Smooth muscle cell (in vitro differentiated cells): ENCODE results near the gene MPC2. TPM values are rescaled to one million over a fixed set of nuclear protein-coding genes. Genes with fewer than 3 reads are reported as not detected.

Experiments
- DNase-seq: peaks from one replicate; lab custom pipeline; 2025; ENCODE audit not compliant: unreplicated experiment; lab: John Stamatoyannopoulos, UW
- H2AFZ ChIP-seq: fragments of 200-600 bp; sonication (generic); 2 replicates; pipeline ENCODE4 v1.6.0; 2016; ENCODE audit warnings: antibody characterized with exemption, low read depth, mild to moderate bottlenecking
- H3F3A ChIP-seq: fragments of 200-600 bp; sonication (generic); 2 replicates; pipeline ENCODE4 v1.6.0; 2017; ENCODE audit warnings: antibody characterized with exemption, low read depth
- H3K27ac ChIP-seq: fragments of 200-600 bp; sonication (generic); 2 replicates; pipeline ENCODE4 v1.5.1; 2016; ENCODE audit warnings: low read depth, mild to moderate bottlenecking
- H3K27me3 ChIP-seq: fragments of 200-600 bp; sonication (generic); 2 replicates; pipeline ENCODE4 v1.6.1; 2016; ENCODE audit warnings: low read depth, mild to moderate bottlenecking
- H3K36me3 ChIP-seq: fragments of 200-600 bp; sonication (generic); 2 replicates; pipeline ENCODE4 v1.5.1; 2016; ENCODE audit warnings: low read depth
- H3K4me1 ChIP-seq: fragments of 200-600 bp; sonication (generic); 2 replicates; pipeline ENCODE4 v1.5.1; 2016; ENCODE audit warnings: low read depth
- H3K4me2 ChIP-seq: fragments of 200-600 bp; sonication (generic); 2 replicates; pipeline ENCODE4 v1.6.0; 2016; ENCODE audit warnings: mild to moderate bottlenecking
- H3K4me3 ChIP-seq: fragments of 200-600 bp; sonication (generic); 2 replicates; pipeline ENCODE4 v1.5.1; 2016; ENCODE audit warnings: mild to moderate bottlenecking
- H3K79me2 ChIP-seq: fragments of 200-600 bp; sonication (generic); 2 replicates; pipeline ENCODE4 v1.6.0; 2016; ENCODE audit warnings: low read depth, mild to moderate bottlenecking
- H3K9ac ChIP-seq: fragments of 200-600 bp; sonication (generic); 2 replicates; pipeline ENCODE4 v1.6.0; 2016; ENCODE audit warnings: low read depth
- H3K9me3 ChIP-seq: fragments of 200-600 bp; sonication (generic); replicated peaks from 2 replicates; pipeline ENCODE4 v1.5.1; 2016; ENCODE audit warnings: low read depth
- H4K20me1 ChIP-seq: fragments of 200-600 bp; sonication (generic); 2 replicates; pipeline ENCODE4 v1.6.0; 2016; ENCODE audit warnings: low read depth
- WGBS: methylation state at CpG from one replicate; pipeline ENCODE4 v1.1.7; 2016; ENCODE audit warnings: low lambda C conversion rate; 5-methylcytosine and 5-hydroxymethylcytosine counted together
- polyA plus RNA-seq: library from polyadenylated mRNA; unstranded; fragments of >200 nt; fragmentation: Nextera tagmentation; extraction: Ambion mirVana; gene quantifications from 2 replicates; pipeline ENCODE4 v1.2.1, GENCODE V29; 2016
- total RNA-seq: library from RNA; depleted of rRNA; stranded (reverse); fragments of >200 nt; gene quantifications from 2 replicates; pipeline ENCODE4 v1.2.3, GENCODE V29; 2014
- TF ChIP-seq, protein P1 (sequence below): fragments of 200-600 bp; sonication (generic); IDR thresholded peaks from 2 replicates; pipeline ENCODE4 v1.5.1; 2017; ENCODE audit warnings: borderline replicate concordance, mild to moderate bottlenecking, antibody characterized with exemption; ENCODE audit not compliant: insufficient read depth, poor library complexity, severe bottlenecking

MPC2 gene
- total and polyA plus RNA-seq, 2 experiments from 2014 or later: 58.2 to 69.9 TPM

- no peaks in the 10 kb centered on the region for H4K20me1 ChIP-seq
- no peak overlapping the region for H2AFZ ChIP-seq
- TF ChIP-seq, protein P1, sequence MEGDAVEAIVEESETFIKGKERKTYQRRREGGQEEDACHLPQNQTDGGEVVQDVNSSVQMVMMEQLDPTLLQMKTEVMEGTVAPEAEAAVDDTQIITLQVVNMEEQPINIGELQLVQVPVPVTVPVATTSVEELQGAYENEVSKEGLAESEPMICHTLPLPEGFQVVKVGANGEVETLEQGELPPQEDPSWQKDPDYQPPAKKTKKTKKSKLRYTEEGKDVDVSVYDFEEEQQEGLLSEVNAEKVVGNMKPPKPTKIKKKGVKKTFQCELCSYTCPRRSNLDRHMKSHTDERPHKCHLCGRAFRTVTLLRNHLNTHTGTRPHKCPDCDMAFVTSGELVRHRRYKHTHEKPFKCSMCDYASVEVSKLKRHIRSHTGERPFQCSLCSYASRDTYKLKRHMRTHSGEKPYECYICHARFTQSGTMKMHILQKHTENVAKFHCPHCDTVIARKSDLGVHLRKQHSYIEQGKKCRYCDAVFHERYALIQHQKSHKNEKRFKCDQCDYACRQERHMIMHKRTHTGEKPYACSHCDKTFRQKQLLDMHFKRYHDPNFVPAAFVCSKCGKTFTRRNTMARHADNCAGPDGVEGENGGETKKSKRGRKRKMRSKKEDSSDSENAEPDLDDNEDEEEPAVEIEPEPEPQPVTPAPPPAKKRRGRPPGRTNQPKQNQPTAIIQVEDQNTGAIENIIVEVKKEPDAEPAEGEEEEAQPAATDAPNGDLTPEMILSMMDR: no peak
- WGBS: 54% methylated on average over 3 of the region's 3 CpGs
- H3K4me3 ChIP-seq: no peak overlapping the region
- H3K36me3 ChIP-seq: no peaks in the 10 kb centered on the region
- H3F3A ChIP-seq: peaks cover 4% of the 10 kb centered on the region
- no peak overlapping the region for H3K27ac ChIP-seq
- no peak for DNase-seq
- H3K79me2 ChIP-seq: no peaks in the 10 kb centered on the region
- no peak overlapping the region for H3K4me2 ChIP-seq
- no peaks in the 10 kb centered on the region for H3K4me1 ChIP-seq
- no peaks in the 10 kb centered on the region for H3K9me3 ChIP-seq
- no peaks in the 10 kb centered on the region for H3K27me3 ChIP-seq
- no peak overlapping the region for H3K9ac ChIP-seq
Observed at GRCh38 chr1:167881786-167882185, 55.1 kb downstream of the MPC2 start.

GRCh38 chr1:167881069-167881468 is 55.8 kb downstream of the MPC2 start:
- peak overlapping the region; percentile 30 for H3K4me2 ChIP-seq
- H3K4me3 ChIP-seq: no peak overlapping the region
- peak overlapping the region; percentile 39 for H3K27ac ChIP-seq

GRCh38 chr1:167880580-167881021 is 56.3 kb downstream of the MPC2 start:
- Histone ChIP-seq H3K9ac (no peak overlapping the region), H3K79me2 (no peaks in the 10 kb centered on the region), H3F3A (peaks cover 4% of the 10 kb centered on the region), H3K4me2 (peak overlapping the region; percentile 30), H3K27me3 (no peaks in the 10 kb centered on the region), H2AFZ (no peak overlapping the region), H3K27ac (peak overlapping the region; percentile 39), H3K9me3 (no peaks in the 10 kb centered on the region), H3K36me3 (no peaks in the 10 kb centered on the region), H3K4me3 (no peak overlapping the region), H4K20me1 (no peaks in the 10 kb centered on the region), H3K4me1 (no peaks in the 10 kb centered on the region)
- no peak for DNase-seq
- 70% methylated on average over 3 of the region's 3 CpGs for WGBS
- TF ChIP-seq, protein P1: no peak

More at GRCh38 chr1:167881069-167881468, 55.8 kb downstream of the MPC2 start:
- H3K9me3 ChIP-seq: no peaks in the 10 kb centered on the region
- peaks cover 4% of the 10 kb centered on the region for H3F3A ChIP-seq
- H3K9ac ChIP-seq: no peak overlapping the region
- no peak overlapping the region for H2AFZ ChIP-seq
- no peaks in the 10 kb centered on the region for H3K36me3 ChIP-seq
- no peaks in the 10 kb centered on the region for H3K27me3 ChIP-seq
- TF ChIP-seq, protein P1: no peak
- H4K20me1 ChIP-seq: no peaks in the 10 kb centered on the region
- H3K4me1 ChIP-seq: no peaks in the 10 kb centered on the region
- DNase-seq: no peak
- no peaks in the 10 kb centered on the region for H3K79me2 ChIP-seq

GRCh38 chr1:167879508-167879907 is 57.4 kb downstream of the MPC2 start:
- no peaks in the 10 kb centered on the region for H3K79me2 ChIP-seq
- H2AFZ ChIP-seq: no peak overlapping the region
- no peaks in the 10 kb centered on the region for H3K36me3 ChIP-seq
- no peak overlapping the region for H3K27ac ChIP-seq
- H3K27me3 ChIP-seq: no peaks in the 10 kb centered on the region
- H3K4me2 ChIP-seq: no peak overlapping the region
- WGBS: 92% methylated on average over 1 of the region's 1 CpG
- no peaks in the 10 kb centered on the region for H3K4me1 ChIP-seq
- no peaks in the 10 kb centered on the region for H4K20me1 ChIP-seq
- no peak overlapping the region for H3K4me3 ChIP-seq
- H3F3A ChIP-seq: peaks cover 4% of the 10 kb centered on the region
- no peak overlapping the region for H3K9ac ChIP-seq
- no peak for DNase-seq
- TF ChIP-seq, protein P1: no peak
- H3K9me3 ChIP-seq: no peaks in the 10 kb centered on the region
